ENCODE results near the gene LRRC42.

DNA sequence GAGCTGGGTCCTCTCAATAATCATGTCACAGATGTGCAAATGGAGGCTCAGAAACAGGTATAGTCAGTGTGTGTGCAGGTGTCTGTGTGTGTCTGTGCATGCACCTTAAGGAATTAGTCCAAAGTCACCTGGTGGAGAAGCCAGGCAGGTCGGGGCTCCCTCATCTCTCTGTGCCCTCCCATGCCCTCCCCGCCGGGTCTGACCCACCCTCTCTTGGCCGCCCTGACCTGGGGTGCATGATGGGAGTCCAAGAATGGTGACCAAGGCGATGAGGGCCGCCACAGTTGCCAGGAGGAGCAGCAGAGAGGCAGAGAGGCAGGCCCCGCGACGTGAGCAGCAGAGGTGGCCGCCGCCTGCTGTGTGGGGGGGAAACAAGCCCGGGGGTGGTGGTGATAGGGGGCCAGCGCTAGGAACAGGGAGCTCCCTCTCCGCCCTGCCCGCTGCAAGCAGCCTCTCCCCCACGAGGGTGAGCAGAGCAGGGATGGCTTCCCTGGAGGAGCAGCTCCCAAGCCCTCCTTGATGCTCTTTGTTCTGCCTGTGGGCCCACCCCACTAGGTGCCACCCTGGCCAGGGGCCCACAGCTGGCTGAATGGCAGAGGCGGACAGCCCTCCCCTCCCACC lies 68.0 kb downstream of the LRRC42 start:
- TF ChIP-seq CTCF (IDR thresholded peaks at IDR 0.05) (no peak), EP300 (IDR thresholded peaks at IDR 0.05) (no peak), POLR2A (IDR thresholded peaks at IDR 0.05) (no peak)

Data from ovary (tissue), 3 donors.